ENCODE data around the gene FHL3.

FHL3 gene, protein sequence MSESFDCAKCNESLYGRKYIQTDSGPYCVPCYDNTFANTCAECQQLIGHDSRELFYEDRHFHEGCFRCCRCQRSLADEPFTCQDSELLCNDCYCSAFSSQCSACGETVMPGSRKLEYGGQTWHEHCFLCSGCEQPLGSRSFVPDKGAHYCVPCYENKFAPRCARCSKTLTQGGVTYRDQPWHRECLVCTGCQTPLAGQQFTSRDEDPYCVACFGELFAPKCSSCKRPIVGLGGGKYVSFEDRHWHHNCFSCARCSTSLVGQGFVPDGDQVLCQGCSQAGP

DNA sequence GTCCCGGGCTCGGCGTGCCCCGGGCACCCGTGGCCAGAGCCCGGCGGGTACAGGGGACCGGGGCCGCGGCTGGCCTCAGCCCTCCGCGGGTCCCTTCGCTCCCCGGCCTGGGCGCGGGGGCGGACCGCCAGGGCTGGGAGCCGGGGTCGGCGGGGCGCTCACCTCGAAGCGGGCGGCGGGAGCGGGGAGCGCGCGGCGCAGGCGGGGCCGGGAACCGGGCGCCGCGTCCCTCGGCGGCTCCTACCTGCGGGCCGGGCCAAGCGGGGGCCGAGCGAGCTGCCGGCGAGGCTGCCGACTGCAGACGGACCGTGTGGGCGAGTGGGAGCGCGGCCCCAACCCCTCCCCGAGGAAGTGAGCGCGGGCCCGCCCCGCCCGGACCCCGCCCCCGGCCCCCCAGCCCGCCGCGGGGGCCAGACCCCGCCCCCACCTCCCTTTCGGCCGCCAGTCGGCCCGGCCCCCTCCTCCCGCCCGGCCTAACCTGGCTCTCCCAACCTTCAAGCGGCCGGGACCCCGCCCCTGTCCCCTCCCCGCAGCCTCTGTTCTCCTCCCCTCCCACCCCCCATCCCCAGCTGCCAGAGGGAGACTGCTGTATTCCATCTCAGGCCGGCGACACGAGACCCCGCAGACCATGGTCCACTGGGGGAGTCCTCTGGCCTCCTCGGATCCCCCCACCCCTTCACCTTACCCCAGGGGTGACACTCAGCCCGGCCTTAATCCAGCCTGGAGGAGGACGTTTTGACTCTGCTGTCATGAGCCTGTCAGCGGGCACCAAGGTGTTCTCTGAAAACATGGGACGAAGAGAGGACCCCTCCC, at the start of gene FHL3:
TSS of gene FHL3 (minus strand) at position 320 of the 813 bp plus-strand sequence. CDS start 6,102 bp downstream, outside the sequence.
- DNase-seq: peak; percentile 40

DNA sequence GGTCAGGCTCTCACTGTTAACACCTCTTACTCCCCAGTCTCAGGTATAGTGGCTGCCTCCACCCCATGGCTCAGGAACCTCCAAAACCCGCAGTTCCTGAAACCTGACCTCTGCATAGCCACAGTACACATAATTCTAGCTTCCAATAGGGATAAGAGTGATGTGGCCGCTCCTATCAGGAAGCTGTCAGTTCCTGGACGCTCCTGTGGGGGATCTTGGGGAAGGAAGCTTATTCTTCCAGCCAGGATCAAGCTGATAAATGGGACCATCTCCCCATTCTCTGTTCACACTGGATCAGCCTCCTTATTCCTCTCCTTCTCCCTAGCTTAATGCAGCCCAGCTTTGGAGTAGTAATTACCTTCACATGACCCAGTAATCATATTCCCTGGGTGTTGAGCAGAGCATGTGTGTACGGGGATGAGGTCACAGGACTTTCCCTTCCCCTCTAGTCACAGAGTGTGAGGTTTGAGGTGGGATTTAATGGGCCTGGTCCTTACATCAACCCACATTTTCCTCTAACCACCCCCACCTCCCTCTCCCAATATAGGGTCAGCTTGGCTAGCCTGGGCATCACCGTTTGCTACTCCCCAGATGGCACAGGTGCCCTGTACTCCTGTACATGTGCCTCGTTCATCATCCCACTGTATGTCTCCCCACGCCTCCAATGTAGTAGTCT, 48.2 kb upstream of the FHL3 start:
- no peak for DNase-seq

DNA sequence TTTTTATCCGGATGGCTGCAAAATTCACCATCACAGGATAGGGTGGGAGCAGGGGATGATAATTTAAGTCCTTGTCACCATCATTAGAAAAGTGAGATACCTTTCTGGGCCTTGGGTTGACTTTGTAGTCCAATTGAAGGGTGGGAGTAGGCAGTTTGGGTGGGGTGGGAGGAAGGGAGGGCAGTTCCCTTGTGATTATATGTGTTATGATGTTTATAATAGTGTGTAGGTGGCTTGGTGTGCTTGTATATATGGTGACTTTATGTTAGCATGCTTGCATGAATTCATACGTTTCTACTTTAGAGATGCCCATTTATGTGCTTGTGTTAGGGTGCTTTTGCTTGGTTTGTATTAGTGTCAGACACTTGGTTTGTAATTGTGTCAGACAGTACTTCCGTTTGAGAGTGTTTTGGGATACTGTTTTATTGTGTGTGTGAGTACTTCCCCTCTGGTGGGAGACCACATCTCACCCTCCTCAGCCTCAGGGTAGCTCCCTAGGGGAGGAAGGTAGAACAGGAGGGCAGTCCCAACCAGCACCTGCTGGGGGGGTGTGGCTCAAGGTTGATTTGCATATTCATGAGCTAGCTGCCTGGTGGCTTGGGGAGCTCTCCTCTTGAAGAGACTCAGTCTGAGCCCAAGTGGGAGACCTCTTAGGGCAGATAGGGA, 47.6 kb upstream of the FHL3 start:
- DNase-seq: no peak

DNA sequence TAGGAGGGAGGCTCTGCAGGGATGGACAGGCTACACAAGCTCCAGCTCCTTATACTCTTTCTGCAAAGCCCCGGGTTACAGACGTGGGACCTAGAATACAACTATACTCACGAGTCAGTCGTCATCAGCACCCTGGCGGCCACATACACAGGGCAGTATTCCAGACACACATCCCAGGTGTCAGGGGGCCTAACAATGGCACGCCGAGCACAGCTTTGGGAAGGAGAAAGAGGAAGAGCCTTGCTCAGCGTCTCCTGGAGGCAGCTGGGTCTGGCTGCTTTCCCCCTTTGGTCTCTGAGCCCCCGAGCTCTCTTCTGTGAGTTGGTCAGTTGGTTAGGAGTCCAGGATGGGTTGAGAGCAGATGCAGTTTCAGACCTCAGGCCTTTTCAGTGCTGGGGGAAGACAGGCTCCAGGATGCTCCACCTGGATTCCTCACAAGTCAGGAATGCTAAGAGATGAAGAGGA, 45.8 kb upstream of the FHL3 start:
- DNase-seq: no peak

DNA sequence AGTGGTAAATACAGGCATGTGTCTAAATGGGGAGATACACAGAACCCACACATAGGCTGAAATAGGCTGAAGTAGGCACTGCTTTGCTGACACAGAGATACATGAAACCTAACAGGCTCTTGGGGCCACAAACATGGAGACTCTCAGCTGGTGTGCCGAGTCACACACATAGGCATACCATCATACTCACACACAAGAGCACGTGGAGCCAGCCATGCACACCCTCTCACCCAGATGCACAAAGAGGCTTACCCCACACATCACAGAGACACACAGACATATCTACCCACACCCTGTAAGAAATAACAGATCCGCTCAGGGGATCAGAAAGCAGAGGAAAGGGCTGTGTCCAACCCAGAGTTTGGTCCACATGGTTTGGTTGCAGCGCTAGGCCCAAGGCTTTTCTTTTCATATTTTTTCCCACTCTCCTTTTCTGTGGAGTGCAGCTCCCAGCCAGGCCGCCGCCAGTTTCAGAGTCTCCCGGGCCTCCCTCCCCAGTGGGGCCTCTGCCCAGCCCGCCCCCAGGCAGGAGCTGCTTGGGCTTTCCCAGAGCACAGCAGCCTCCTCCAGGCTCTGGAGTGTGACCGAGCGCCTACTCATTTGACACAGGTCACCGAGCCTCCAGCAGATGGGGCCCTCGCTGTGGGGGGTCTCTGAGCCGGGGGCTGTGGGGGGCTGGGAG, 45.2 kb upstream of the FHL3 start:
- no peak for DNase-seq

DNA sequence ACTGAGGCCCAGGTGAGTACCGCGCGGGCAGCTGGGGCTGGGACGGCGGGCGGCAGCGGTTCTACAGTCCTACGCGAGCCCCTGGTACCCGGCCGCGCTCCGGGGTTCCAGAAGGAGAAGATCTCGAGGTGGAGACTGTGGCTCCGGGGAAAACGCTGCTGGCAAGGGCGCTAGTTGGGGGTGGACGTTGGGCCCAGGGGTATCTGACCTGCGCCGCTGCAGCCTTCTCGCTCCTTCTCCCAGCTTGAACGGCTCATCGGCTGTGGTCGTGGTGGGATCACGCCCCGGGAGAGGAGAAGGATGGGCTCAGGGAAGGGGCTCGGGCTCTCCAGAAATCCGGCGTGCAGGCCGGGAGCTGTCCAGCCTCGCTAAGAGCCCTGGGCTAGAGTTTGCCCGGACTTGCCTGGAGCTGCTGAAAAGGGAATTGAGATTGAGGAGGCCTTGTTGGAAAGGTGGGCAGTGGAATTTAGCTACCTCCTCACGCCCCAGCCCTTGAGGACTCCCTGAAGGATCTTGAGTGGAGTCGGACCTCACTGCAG, 42.4 kb upstream of the FHL3 start:
- DNase-seq: no peak

DNA sequence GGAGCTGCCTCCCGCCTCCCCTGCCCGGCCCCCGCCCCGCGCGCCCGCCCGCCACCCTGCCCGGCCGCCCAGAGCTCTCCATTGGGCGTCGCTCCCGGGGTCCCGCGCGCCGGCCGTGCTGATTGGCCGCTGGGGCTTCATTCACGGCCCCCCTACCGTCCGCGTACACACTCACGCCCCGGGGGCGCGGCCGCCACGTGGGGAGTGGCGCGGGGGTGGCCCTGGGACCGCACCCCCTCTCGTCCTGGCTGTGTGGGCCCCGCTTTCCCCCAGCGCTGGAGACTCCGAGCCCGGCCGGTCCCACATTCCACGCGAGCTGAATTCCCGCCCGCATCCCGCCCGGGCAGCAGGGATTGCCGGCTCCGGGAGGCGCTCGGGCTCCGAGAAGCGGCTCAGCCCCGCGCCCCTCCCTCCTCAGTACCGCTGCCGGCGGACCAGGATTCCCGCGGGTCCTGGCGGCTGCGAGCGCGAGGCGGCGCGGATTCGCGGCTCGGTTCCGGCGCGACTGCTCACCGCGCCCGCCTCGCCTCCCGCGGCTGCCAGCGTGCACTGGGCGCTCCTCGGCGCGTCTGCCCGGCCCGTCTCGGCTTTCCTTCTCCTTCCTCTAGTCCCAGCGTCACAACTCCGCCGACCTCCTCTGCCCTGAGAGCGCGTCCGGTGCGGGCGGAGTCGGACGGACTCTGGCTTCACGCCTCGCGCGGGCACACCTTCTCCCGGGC, 41.7 kb upstream of the FHL3 start:
- no peak for DNase-seq

DNA sequence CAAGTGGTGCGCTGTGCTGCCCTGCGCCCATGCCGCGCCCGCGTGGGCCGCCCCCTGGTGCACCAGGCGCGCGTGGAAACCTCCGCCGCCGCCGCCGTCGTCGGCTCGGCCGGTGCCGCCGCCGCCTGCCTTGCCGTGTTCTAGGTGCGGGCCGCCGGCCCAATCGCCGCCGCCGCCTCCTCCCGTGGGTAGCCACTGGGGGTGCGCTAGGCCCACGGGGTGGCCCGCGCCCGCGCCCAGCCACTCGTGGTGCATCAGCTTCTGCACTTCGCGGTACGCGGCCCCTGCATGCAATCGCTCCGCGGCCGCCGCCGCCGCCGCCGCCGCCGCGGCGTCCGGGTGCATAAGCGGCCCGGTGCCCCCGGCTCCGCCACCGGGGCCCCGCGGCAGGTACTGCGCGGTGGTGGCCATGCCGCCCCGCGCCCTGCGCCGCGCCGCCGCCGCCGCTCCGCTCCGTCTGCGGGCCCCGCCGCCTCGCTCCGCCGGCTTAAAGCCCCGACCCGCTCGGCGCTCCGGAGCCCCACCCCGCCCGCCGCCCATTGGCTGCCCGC, 41.1 kb upstream of the FHL3 start, which contains the start of gene POU3F1:
TSS of gene POU3F1 (minus strand) at position 461 of the 551 bp plus-strand sequence. CDS start at position 411, 50 bp downstream.
- DNase-seq: no peak

DNA sequence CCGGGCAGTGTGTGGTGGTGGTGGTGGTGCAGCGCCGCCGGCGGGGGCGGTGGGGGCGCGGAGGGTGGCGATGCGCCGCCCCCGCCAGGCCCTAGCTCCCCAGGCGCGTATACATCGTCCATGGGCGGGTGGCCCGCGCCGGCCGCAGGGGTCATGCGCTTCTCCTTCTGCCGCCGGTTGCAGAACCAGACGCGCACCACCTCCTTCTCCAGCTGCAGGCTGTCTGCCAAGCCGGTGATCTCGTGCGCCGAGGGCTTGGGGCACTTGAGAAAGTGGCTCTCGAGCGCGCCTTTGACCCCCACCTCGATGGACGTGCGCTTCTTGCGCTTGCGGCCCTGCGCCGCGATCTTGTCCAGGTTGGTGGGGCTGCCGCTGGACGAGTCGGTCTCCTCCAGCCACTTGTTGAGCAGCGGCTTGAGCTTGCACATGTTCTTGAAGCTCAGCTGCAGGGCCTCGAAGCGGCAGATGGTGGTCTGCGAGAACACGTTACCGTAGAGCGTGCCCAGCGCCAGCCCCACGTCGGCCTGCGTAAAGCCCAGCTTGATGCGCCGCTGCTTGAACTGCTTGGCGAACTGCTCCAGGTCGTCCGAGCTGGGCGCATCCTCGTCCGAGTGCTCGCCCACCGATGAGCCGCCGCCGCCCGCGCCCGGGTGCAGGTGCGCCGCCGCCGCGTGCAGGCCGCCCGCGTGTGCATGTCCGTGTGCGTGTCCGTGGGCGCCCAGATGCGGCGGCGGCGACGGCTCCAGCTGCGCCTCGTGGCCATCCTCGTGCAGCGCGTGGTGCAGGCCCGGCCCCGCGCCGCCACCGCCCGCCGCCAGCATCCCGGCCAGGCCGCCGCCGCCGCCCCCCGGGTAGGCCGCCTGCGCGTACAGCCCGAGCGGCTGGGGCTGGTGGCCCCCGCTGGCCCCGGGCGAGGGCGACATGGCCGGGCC, 40.4 kb upstream of the FHL3 start:
- no peak for DNase-seq

DNA sequence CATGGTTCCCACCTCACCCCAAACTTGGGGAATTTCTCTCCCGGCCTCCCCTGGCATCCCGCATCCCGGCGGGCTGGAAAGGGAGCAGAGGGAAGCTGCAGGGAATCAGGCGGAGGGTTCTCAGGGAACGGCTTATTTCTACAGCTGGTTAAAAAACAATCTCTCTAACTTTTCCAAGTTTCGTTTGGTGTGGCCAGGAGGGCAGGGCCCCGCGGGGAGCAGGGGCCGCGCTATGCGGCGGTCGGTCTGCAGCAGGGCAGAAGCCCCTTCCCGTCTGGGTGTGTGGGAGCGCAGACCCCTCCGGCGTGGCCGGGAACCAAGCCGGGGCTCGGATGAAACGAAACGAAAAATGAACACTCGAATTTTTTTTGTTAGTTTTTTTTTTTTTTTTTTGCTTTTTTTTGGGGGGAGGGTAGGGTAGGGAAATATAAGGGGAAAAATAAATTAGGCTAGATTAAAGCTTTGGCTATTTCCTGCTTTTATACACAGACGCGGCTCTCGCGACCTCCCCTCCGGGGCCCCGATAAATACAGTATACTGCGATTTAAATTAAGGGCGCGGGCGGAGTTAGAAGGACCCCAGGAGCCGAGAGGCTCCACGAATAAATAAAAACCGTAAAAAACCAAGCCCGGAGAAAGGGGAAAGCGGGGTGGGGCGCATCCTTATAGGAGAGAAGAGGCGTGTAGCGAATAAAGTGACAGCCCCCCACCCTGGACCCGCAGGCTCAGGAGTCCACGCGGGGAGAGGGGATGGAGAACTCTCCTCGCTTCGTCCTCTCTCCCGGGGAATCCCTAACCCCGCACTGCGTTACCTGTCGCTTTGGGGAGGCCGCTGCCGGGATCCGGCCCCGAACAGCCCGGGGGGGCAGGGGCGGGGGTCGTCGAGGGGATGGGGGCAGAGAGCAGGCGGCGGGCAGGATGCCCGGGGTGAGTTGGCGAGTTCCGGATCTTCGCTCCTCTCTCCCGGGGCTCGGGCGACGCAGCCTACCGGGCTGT, 39.2 kb upstream of the FHL3 start:
- no peak for DNase-seq

DNA sequence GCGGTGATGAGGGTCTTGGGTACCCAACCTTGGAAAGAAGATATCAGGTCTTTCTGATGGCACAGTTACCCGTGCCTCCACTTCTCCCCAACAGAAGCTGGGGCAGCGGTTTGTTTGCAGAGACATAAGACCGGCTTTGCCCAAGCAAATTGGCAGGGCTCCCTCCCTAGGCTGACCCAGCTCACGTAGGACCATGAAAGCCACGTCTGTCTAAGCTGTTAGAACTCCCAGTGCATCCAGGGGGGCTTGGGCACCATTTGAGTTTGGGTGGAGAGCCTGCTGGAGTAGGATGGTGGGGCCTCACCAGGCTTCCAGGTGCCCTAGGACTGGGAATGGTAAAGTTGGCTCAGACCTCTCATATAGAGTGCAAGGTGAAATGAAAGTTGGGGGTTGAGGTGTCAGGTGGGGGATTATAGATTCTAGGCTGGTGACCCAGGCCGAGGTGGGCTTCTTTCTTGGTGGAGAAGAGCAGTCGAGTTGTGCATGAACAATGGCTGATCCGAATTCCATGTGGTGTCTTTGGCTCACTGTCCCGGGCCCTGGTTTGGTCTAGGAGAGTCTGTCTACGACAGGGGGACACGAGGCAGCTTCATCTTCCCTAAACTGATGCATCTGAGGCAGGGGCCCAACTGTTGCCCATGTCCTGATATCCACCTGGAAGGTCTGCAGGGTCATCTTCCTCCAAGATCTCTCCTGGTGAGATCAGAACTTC, 37.9 kb upstream of the FHL3 start:
- DNase-seq: no peak

DNA sequence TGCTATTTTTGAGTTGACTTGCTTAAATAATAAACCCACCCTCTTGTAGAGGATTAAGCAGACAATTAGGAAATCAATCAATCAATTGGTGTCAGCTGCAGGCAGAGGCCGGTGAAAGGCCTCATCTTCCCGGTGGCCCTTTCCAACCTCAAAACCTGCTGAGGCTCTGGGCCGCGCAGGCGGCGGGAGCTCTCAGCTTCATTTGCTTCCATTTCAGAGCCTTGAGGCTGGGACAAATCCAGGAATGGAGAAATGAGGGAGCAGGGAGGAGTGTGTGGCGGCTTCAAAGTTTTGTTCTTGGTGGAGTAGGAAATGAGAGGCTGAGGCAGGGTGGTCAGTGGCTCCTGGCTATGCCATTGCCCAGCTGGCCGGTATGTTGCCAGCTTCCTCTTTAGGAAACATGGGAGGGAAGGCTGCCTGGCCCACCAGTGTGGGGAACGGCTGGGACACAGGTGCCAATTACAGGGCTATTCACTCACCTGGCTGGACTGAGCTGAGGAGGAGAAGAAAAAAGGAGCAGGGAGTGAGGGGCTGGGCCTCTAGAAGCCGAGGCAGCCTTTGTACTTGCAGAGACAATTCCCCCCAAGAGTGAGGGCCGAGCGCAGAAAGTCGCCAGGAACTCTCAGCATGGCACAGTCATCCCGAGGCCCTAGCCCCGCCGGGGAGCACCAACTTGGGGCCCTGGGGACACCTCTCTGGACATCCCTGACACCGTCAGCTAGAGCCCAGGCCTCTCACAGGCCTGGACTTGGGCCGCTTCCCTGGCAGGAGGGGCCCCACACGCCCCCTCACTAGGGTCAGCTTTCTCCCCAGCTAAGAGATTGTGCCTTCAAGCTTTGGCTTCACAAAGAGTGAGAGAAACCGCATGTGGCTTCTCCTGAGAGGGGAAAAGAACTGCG, 36.9 kb upstream of the FHL3 start:
- no peak for DNase-seq

DNA sequence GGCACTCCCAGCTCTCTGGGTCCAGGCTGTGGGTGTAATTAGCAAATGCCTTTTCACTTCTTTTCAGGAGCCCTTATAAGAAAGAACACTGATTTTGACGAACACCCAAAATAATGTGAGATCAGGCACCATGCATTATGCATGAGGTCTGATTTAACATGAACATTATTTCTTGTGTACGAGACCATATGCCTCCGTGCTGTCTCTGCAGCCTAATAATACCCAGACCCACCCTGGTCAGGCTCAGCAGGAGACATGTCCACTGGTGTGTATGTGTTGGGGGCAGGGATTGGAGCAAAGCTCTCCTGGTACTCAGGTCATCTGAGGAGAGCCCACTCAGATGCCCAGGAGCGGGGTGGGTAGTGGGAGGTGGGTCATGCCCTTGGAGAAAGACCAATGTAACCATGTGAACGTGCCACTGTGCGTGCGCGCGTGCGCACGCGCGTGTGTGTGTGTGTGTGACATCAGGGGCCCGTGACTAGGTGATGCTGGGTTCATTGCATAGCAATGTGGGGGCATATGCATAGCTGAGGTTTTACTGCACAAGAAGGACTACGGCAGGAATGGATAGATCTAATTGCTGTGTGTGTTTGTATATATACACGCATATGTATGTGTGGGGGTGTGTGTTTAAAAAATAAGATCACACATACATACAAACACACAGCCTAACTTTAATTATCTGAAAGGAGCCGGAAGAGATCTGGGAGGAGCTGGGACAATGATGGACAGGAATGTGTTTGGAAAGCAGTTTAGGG, 34.2 kb upstream of the FHL3 start:
- DNase-seq: no peak

DNA sequence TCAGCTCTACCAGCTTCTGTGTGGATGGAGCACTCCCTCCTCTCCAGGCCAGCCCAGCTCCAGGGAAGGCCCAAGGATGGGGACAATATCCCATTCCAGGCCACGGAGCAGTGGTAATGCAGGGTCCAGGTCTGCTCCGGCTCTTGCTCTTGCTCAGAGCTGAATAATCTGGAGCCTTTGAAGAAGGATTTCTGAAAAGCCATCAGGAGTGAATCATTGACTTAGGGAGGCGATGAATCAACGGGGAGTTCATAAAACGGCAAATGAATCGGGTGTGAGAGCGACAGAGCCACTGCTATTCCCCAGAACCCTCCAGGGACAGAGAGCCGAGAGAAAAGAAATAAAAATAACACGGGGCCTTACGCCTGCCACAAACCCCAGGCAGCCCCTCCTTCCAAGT, 33.5 kb upstream of the FHL3 start:
- DNase-seq: no peak

DNA sequence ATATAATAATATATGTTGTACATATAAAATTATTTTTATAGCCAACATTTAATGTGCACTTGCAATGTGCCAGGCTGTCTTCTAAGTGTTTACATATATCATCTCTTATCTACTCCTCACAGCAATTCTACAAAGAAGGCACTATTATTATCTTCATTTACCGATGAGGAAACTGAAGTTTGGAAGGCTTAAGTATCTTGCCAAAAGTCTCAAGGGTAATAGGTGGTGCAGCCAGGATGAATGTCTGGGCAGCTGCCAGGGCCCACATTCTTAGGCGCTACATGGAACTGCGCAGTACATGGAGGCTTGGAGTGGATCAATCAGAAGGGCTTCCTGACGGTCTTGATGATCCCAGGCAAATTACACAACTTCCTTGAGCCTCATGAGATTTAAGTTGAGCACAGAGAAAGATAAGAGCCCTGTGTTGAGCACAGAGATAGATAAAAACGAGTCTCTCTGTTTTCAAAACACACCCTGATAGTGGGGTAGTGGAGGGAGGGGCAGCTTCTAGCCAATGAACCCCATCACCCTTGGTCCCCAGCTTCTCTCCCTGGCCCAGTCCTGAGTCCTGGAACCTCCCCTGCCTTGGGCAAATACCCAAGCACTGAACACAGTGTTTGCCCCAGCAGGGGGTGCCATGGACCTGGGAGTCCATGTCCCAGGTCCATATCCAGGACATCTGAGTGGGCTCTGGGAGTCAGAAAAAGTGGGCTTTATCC, 32.1 kb upstream of the FHL3 start:
- no peak for DNase-seq
